Mononuclear cell (primary cell): ENCODE data around the gene IL20RB. TPM values are rescaled to one million over a fixed set of nuclear protein-coding genes. Genes with fewer than 3 reads are reported as not detected.

Experiments used
- H3K27me3 ChIP-seq: 2 replicates; pipeline ENCODE4 v1.6.0; 2011; ENCODE audit warnings: low read length, control low read depth; ENCODE audit not compliant: insufficient read depth
- H3K4me1 ChIP-seq: 2 replicates; pipeline ENCODE4 v1.5.1; 2011; ENCODE audit warnings: mild to moderate bottlenecking, low read length, control low read depth; ENCODE audit not compliant: insufficient read depth
- H3K4me3 ChIP-seq: 2 replicates; pipeline ENCODE4 v1.5.1; 2011; ENCODE audit warnings: mild to moderate bottlenecking, low read length, moderate library complexity
- H3K9me3 ChIP-seq: 2 replicates; pipeline ENCODE4 v1.5.1; 2011; ENCODE audit warnings: low read depth, mild to moderate bottlenecking, control low read depth, low read length
- total RNA-seq: library from RNA; depleted of rRNA; stranded (reverse); fragments of >200 nt; gene quantifications from one replicate; pipeline ENCODE4 v1.2.3, GENCODE V29; 2012

IL20RB gene
- total RNA-seq, 1 donor: 0.94 TPM

DNA sequence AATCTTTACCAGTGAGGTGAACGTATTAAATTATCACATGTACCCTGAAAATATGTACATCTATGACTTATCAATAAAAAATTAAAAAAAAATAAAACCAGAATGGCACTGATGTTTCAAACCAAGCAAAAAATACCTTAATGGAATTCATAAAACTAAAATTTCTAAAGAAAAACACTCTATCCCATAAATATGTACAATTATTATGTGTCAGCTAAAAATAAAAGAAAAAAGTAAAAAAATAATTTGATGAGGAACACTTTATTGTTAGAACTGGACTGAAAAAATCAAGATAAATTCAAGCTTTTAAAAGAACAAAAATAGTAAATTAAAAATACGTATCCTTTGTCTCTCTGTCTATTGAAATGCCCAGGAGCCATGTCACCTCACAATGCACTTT, 63.1 kb downstream of the IL20RB start:
- H3K4me3 ChIP-seq: no peak overlapping the region
- no peaks in the 10 kb centered on the region for H3K9me3 ChIP-seq
- no peaks in the 10 kb centered on the region for H3K27me3 ChIP-seq
- H3K4me1 ChIP-seq: no peaks in the 10 kb centered on the region

DNA sequence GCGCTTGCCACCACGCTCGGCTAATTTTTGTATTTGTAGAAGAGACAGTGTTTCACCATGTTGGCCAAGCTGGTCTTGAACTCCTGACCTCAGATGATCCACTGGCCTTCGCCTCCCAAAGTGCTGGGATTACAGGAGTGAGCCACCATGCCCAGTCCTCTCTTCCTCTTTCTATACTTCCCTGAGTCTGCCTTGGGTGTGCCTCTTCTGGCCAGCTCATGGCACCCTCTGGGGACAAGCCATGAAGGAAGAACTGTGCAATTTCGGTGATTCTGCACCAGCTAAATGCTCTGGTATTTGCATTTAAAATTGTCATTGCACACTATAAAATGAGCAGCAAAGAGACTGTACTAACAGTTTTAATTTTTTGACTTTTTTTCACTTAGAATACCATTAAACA, 66.6 kb downstream of the IL20RB start:
- H3K4me3 ChIP-seq: no peak overlapping the region
- no peaks in the 10 kb centered on the region for H3K9me3 ChIP-seq
- H3K4me1 ChIP-seq: no peaks in the 10 kb centered on the region
- no peaks in the 10 kb centered on the region for H3K27me3 ChIP-seq

DNA sequence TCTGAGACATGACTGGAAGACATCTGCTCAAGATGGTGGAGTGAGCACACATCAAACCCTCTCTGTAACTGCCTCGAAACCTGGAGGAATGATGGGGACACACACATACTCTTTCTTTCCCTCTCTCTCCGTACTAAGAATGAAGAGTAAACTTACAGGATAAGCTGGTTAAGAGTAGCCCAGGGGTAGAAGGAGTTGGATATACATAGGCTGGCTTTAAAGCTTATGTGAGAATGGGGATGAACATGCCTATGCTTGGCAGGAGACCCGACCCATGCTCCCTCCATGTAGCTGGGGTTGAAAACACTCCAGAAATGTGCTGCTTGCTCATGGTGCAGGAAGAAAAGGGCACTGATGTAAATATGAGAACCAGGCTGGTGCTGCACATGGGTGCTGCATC, 68.9 kb downstream of the IL20RB start:
- H3K9me3 ChIP-seq: no peaks in the 10 kb centered on the region
- H3K27me3 ChIP-seq: peaks cover 10% of the 10 kb centered on the region
- H3K4me1 ChIP-seq: no peaks in the 10 kb centered on the region
- H3K4me3 ChIP-seq: no peak overlapping the region

DNA sequence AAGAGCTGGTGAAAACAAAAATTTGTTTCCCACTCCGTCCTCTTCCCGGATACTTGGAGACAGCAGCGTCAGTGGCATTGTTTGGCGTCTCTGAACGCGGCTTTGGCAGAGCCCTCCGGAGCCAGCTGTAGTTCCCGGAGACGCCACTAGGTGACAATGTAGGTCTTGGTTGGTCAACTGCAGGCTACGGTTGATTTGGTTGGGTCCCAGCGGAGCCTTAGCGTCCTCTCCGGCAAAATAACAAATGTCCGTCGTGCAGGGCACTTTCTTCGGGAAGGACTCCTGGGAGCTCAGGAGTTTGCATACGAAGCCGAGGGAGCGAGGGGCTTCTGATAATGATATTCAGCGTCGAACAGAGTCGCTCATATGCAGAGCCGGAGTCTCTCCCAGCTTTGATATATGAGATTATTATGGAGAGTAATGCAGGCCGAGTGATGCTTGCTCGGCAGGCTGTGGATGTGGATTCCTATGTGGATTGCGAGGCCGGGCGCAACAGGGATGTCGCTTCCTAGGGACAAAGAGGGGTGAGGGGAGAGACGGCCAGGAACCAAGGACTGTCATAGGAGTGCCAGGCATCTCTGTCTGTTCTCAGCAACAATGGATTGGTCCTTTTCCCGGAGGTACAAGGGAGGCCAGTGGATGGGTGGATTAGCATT, 74.8 kb downstream of the IL20RB start:
- no peaks in the 10 kb centered on the region for H3K9me3 ChIP-seq
- H3K4me1 ChIP-seq: peaks cover 5% of the 10 kb centered on the region
- no peak overlapping the region for H3K4me3 ChIP-seq
- peaks cover 17% of the 10 kb centered on the region for H3K27me3 ChIP-seq

DNA sequence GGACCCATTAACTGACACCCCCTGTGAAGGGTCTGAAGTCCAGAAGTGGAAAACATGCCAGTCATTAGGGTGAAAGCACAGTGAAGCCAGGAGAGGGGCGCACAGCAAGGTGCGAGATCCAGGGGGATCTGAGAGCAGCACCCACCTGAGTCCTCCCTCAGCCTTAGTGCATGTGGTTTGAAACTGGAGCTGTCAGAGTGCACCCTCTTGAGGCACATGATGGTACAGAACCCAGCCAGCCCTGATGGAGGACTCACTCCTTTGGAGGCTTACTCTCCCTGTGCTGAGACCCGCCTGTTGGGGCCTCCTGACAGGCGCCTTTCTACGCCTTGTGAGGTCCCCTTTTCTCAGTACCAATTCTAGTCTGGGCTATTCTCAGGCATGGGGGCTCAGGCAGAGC, 77.8 kb downstream of the IL20RB start:
- H3K4me1 ChIP-seq: peaks cover 5% of the 10 kb centered on the region
- H3K27me3 ChIP-seq: peaks cover 17% of the 10 kb centered on the region
- H3K9me3 ChIP-seq: no peaks in the 10 kb centered on the region
- no peak overlapping the region for H3K4me3 ChIP-seq

DNA sequence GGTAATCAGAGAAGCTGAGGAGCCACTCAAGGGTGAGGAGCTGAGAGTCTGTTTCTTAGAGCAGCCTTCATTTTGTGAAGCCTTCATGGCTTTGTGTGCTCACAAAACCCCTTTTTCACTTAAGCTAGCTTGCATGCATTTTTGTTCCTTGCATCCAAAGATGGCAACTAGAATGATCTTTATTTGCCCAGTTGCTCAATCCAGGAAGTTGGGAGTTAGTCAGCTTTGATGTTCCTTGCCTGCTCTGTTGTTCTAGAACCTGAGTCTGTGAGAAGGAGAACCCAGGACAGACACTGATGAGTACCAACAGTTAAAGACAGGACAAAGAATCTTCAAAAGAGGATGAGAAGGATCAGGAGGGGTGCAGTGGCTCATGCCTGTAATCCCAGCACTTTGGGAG, 81.8 kb downstream of the IL20RB start:
- Histone ChIP-seq H3K4me3 (no peak overlapping the region), H3K4me1 (no peaks in the 10 kb centered on the region), H3K9me3 (no peaks in the 10 kb centered on the region), H3K27me3 (no peaks in the 10 kb centered on the region)

DNA sequence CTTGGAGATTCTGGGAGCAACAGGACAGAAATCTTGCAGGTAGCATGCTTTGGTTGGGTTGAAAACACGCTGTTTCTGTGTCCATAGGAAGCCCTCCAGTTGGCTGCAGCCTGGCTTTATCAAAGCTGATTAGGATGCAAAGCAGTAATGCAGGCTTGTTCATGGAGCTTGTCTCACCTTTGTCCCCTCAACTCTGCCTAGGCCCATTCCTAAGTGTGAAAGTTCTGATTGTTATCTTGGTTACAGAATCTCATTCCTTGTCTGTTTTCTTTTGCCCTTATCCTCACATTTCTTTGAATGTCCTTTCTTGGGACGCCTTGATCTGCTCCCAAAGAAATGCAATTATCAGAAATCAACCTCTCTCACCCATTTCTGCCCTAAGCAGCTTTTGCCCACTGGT, 83.5 kb downstream of the IL20RB start:
- Histone ChIP-seq H3K27me3 (no peaks in the 10 kb centered on the region), H3K4me3 (no peak overlapping the region), H3K9me3 (no peaks in the 10 kb centered on the region)

DNA sequence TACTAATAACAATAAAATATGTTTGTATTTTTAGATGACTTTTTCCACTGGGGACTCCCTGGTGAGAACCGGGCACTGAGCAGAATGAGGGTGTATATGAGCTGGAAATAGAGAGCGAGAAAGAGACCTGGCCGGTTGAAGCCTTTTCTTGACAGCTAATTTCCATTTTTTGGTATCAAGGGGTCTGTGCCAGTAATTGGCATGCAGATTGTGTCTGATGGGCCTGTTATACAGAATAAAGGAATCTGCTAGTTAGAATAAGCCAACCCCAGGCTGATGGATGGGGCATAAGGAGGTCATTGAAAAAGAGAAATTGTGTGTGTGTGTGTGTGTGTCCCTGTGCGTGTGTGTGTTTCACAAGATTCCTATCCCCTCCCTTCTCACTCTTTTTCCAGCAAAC, 83.9 kb downstream of the IL20RB start:
- Histone ChIP-seq H3K4me1 (no peaks in the 10 kb centered on the region), H3K4me3 (no peak overlapping the region), H3K27me3 (no peaks in the 10 kb centered on the region), H3K9me3 (no peaks in the 10 kb centered on the region)

More for the DNA sequence above, 83.5 kb downstream of the IL20RB start:
- H3K4me1 ChIP-seq: no peaks in the 10 kb centered on the region

DNA sequence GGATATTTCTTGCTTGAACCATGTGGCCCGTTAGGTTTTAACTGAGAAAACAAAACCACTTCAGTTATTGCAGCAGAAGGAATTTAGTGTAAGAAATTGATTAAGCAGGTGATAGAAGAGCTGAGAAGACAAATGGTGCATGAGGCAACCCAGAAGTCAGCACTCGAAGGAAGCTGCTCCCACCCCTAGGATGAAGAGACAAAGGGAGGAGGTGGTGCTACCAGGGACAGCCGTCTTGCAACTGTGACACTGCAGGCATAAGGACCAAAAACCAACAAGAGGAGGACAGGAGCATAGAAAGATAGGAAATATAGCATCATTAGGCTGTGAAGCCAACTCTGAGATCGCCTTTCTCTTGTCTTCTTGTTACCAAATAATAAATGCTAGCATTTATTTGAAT, 89.0 kb downstream of the IL20RB start:
- H3K9me3 ChIP-seq: no peaks in the 10 kb centered on the region
- H3K4me1 ChIP-seq: no peaks in the 10 kb centered on the region
- no peak overlapping the region for H3K4me3 ChIP-seq
- H3K27me3 ChIP-seq: no peaks in the 10 kb centered on the region

DNA sequence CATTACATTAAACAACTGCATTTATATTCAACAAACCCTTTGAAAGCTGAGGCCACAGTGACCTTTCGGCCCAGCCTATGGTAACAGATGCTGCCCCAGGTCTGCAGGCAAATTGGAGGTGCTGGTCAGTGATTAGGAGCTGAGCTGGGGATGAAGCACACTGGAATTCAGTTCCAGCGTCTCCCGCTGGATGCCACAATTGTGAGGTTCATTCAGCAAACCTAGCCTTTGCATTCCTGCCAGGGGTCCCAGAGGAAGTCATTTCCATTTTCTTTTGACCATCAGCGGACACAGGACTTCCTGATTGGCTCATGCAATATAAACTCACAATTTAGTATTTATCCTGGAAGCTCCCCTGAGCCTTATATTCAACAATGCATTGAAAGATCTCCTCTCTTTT, 89.5 kb downstream of the IL20RB start:
- Histone ChIP-seq H3K4me1 (no peaks in the 10 kb centered on the region), H3K9me3 (no peaks in the 10 kb centered on the region), H3K27me3 (no peaks in the 10 kb centered on the region), H3K4me3 (no peak overlapping the region)

DNA sequence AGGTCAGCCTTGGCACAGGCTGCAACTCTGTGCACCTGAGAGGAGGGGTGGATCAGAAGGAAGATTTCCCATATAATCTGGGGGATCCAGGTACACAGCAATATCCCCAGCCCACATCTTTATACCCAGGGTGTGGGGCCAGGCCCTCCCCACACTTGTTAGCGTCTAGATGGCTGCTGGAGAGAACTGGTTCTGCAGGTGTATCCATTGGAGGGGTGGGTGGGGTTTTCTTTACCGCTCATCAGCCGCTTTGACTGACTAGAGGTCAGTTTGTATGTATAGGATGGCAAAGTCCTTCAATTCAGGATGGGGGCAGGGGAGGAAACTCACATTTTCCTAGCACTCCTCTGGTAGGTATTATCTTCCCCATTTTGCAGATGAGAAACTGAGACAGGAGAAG, 92.5 kb downstream of the IL20RB start:
- no peaks in the 10 kb centered on the region for H3K4me1 ChIP-seq
- H3K27me3 ChIP-seq: no peaks in the 10 kb centered on the region
- no peaks in the 10 kb centered on the region for H3K9me3 ChIP-seq
- H3K4me3 ChIP-seq: no peak overlapping the region

DNA sequence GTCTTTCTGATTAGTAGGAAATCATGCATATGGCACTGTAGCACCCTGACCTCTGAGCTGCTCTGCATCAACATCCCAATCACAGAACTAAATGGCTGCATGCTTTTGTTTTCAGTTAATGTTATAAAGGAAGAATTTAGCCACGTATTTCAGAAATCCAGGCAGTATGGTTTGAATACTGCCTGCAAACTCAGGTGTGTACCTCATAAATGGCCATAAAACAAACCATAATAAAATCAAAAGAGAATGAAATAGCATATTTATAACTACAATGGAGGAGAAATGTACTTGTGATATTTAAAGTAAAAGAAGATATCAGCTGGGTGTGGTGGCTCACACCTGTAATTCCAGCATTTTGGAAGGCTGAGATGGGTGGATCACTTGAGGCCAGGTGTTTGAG, 94.5 kb downstream of the IL20RB start:
- Histone ChIP-seq H3K4me1 (no peaks in the 10 kb centered on the region), H3K4me3 (no peak overlapping the region), H3K27me3 (no peaks in the 10 kb centered on the region), H3K9me3 (no peaks in the 10 kb centered on the region)

Other genes with a start within 250 kb of the IL20RB start
- 40.0 TPM for gene STAG1, start 205.6 kb upstream of the IL20RB start, total RNA-seq
- gene SLC35G2, start 138.9 kb upstream of the IL20RB start, total RNA-seq: 0.21 TPM
- 72.9 TPM for gene NCK1, start 95.8 kb upstream of the IL20RB start, total RNA-seq